Gastroesophageal sphincter (tissue), 4 donors: ENCODE data around the gene CACNA1E. TPM values are rescaled to one million over a fixed set of nuclear protein-coding genes. Genes with fewer than 3 reads are reported as not detected.
A peak's percentile ranks its signal among the peaks of the same experiment; 100 is the strongest.

ENCODE experiments used
- ATAC-seq: fragments of 150-250 bp; one replicate; pipeline ENCODE4 v1.9.1; 2016; ENCODE audit warnings: mild to moderate bottlenecking, moderate library complexity
- H3K27ac ChIP-seq, 4 donors: fragments of 200-600 bp; sonication (generic) in 3 of 4; 1 replicate in 3 of 4; 2 replicates in 1 of 4; pipeline ENCODE4 v1.5.1; 2016 to 2019
- H3K27me3 ChIP-seq: fragments of 200-600 bp; sonication (generic); one replicate; pipeline ENCODE4 v1.5.1; 2019
- H3K36me3 ChIP-seq, 2 donors: fragments of 200-600 bp; sonication (generic); one replicate each; pipeline ENCODE4 v1.5.1; 2019; ENCODE audit warnings: control low read depth in 1 of 2
- H3K4me1 ChIP-seq, 3 donors: fragments of 200-600 bp; sonication (generic); 1 replicate in 2 of 3; 2 replicates in 1 of 3; pipeline ENCODE4 v1.5.1; 2016 to 2019; ENCODE audit warnings: control low read depth in 2 of 3
- H3K4me3 ChIP-seq, 2 donors: fragments of 200-600 bp; sonication (generic); one replicate each; pipeline ENCODE4 v1.5.1; 2019; ENCODE audit warnings: mild to moderate bottlenecking in 1 of 2, moderate library complexity in 1 of 2
- H3K9me3 ChIP-seq, 3 donors: fragments of 200-600 bp; sonication (generic); one replicate each; pipeline ENCODE4 v1.5.1; 2017 to 2019; ENCODE audit warnings: control low read depth in 2 of 3
- EP300 ChIP-seq: sonication (generic); formaldehyde crosslinking; IDR thresholded peaks from one replicate; pipeline ENCODE4 v1.6.1; 2017; ENCODE audit warnings: antibody characterized with exemption, mild to moderate bottlenecking
- POLR2A ChIP-seq, 2 donors: fragments of 450-650 bp; IDR thresholded peaks; one replicate each; pipeline ENCODE4 v1.6.1; 2017; ENCODE audit warnings: antibody characterized with exemption in 2 of 2, mild to moderate bottlenecking in 2 of 2, moderate library complexity in 1 of 2
- POLR2AphosphoS5 ChIP-seq: sonication (generic); formaldehyde crosslinking; IDR thresholded peaks from one replicate; pipeline ENCODE4 v1.6.1; 2017; ENCODE audit warnings: antibody characterized with exemption
- WGBS, 2 donors: methylation state at CpG; one replicate each; pipeline ENCODE4 v1.1.5; 2018; ENCODE audit warnings: low coverage in 1 of 2; 5-methylcytosine and 5-hydroxymethylcytosine counted together
- total RNA-seq, 4 donors: library from RNA; depleted of rRNA; stranded (reverse); fragments of >200 nt; gene quantifications; one replicate each; pipeline ENCODE4 v1.1.0, GENCODE V29; 2016
- TF ChIP-seq, protein P1 (sequence below), 4 experiments: fragments of 200-600 bp in 2 of 4; fragments of 450-650 bp in 2 of 4; sonication (generic) in 1 of 4; IDR thresholded peaks; one replicate each; pipeline ENCODE4 v1.5.1; 2017 to 2019; ENCODE audit warnings: antibody characterized with exemption in 4 of 4, mild to moderate bottlenecking in 2 of 4, moderate library complexity in 2 of 4

CACNA1E gene
- total RNA-seq, 4 donors from 2014 or later = 0.13 to 0.23 (median 0.16) TPM

- Histone ChIP-seq H3K4me3 (peak overlapping the region in 1 of 2 donors; percentile 50), H3K4me1 (peaks cover 0 to 47% (median 11%) of the 10 kb centered on the region in 3 donors), H3K36me3 (no peaks in the 10 kb centered on the region), H3K27ac (no peak overlapping the region), H3K27me3 (peaks cover 56% of the 10 kb centered on the region), H3K9me3 (no peaks in the 10 kb centered on the region)
- WGBS, 2 donors = no CpG with 5 or more reads among the region's 36 CpGs
- no peak for ATAC-seq
- TF ChIP-seq EP300 (no peak), POLR2A (IDR thresholded peaks at IDR 0.05) (no peak), POLR2AphosphoS5 (no peak)
- TF ChIP-seq, protein P1, sequence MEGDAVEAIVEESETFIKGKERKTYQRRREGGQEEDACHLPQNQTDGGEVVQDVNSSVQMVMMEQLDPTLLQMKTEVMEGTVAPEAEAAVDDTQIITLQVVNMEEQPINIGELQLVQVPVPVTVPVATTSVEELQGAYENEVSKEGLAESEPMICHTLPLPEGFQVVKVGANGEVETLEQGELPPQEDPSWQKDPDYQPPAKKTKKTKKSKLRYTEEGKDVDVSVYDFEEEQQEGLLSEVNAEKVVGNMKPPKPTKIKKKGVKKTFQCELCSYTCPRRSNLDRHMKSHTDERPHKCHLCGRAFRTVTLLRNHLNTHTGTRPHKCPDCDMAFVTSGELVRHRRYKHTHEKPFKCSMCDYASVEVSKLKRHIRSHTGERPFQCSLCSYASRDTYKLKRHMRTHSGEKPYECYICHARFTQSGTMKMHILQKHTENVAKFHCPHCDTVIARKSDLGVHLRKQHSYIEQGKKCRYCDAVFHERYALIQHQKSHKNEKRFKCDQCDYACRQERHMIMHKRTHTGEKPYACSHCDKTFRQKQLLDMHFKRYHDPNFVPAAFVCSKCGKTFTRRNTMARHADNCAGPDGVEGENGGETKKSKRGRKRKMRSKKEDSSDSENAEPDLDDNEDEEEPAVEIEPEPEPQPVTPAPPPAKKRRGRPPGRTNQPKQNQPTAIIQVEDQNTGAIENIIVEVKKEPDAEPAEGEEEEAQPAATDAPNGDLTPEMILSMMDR (IDR thresholded peaks at IDR 0.05) = no peak
Measured at GRCh38 chr1:181482001-181482430, 1.3 kb upstream of the CACNA1E start.

GRCh38 chr1:181482521-181483284 is 614 bp upstream of the CACNA1E start:
- WGBS, 2 donors = 0 to 3% methylated on average over 9 to 38 of the region's 62 CpGs
- Histone ChIP-seq H3K27me3 (peaks cover 63% of the 10 kb centered on the region), H3K9me3 (no peaks in the 10 kb centered on the region), H3K4me1 (peaks cover 0 to 47% (median 11%) of the 10 kb centered on the region in 3 donors), H3K4me3 (peak overlapping the region in 1 of 2 donors; percentile 50), H3K27ac (no peak overlapping the region), H3K36me3 (no peaks in the 10 kb centered on the region)
- ATAC-seq = peak; percentile 27
- no peak for TF ChIP-seq EP300
- TF ChIP-seq, protein P1 (IDR thresholded peaks at IDR 0.05) = peak in 3 of 4 experiments; percentile 18 to 25 (median 20)

GRCh38 chr1:181484821-181485220 is 1.5 kb downstream of the CACNA1E start:
- ATAC-seq = no peak
- 60% methylated on average over 1 of the region's 2 CpGs; no CpG with 5 or more reads in 1 of the 2 donors for WGBS, 2 donors
- TF ChIP-seq POLR2AphosphoS5 (no peak), POLR2A (IDR thresholded peaks at IDR 0.05) (no peak)
- peaks cover 0 to 37% (median 11%) of the 10 kb centered on the region in 3 donors for H3K4me1 ChIP-seq
- H3K9me3 ChIP-seq = no peaks in the 10 kb centered on the region
- H3K27me3 ChIP-seq = peaks cover 66% of the 10 kb centered on the region
- H3K4me3 ChIP-seq = no peak overlapping the region
- H3K36me3 ChIP-seq = no peaks in the 10 kb centered on the region
- H3K27ac ChIP-seq = no peak overlapping the region

- ATAC-seq = peak; percentile 10
- Histone ChIP-seq H3K4me3 (peak overlapping the region in 1 of 2 donors; percentile 8), H3K27ac (no peak overlapping the region), H3K27me3 (peaks cover 66% of the 10 kb centered on the region), H3K9me3 (no peaks in the 10 kb centered on the region), H3K36me3 (no peaks in the 10 kb centered on the region), H3K4me1 (peaks cover 0 to 35% (median 11%) of the 10 kb centered on the region in 3 donors)
- no peak for TF ChIP-seq EP300
- TF ChIP-seq, protein P1 (IDR thresholded peaks at IDR 0.05) = peak in 1 of 4 experiments; percentile 15
- 6 to 7% methylated on average over 15 to 22 of the region's 42 CpGs for WGBS, 2 donors
Measured at GRCh38 chr1:181485287-181486097, 2.2 kb downstream of the CACNA1E start.

GRCh38 chr1:181486098-181486420 is 2.7 kb downstream of the CACNA1E start:
- no peak for ATAC-seq
- 19 to 32% methylated on average over 8 of the region's 8 CpGs for WGBS, 2 donors
- TF ChIP-seq, protein P1 (IDR thresholded peaks at IDR 0.05) = peak in 1 of 4 experiments; percentile 13
- TF ChIP-seq POLR2AphosphoS5 (no peak), EP300 (no peak), POLR2A (IDR thresholded peaks at IDR 0.05) (no peak)
- Histone ChIP-seq H3K27ac (no peak overlapping the region), H3K9me3 (no peaks in the 10 kb centered on the region), H3K4me3 (peak overlapping the region in 1 of 2 donors; percentile 8), H3K4me1 (peaks cover 0 to 35% (median 11%) of the 10 kb centered on the region in 3 donors), H3K27me3 (peaks cover 66% of the 10 kb centered on the region), H3K36me3 (no peaks in the 10 kb centered on the region)
